Loucy (cell line): ENCODE results near the gene ENTPD2.

ENCODE experiments used
- H2AFZ ChIP-seq: fragments of 200-600 bp; sonication (generic); 2 replicates; pipeline ENCODE4 v1.6.0; 2016; ENCODE audit warnings: antibody characterized with exemption, mild to moderate bottlenecking, low read length, moderate library complexity
- H3F3A ChIP-seq: fragments of 200-600 bp; 2 replicates; pipeline ENCODE4 v1.6.0; 2016; ENCODE audit warnings: antibody characterized with exemption, low read depth, mild to moderate bottlenecking
- H3K27me3 ChIP-seq: fragments of 200-600 bp; sonication (generic); 2 replicates; pipeline ENCODE4 v1.6.1; 2014; ENCODE audit warnings: low read length, mild to moderate bottlenecking; ENCODE audit not compliant: insufficient read depth, poor library complexity, severe bottlenecking
- H3K36me3 ChIP-seq: fragments of 200-600 bp; sonication (generic); 2 replicates; pipeline ENCODE4 v1.6.1; 2016; ENCODE audit warnings: low read length; ENCODE audit not compliant: insufficient read depth
- H3K4me1 ChIP-seq: fragments of 200-600 bp; sonication (generic); 2 replicates; pipeline ENCODE4 v1.5.1; 2014; ENCODE audit warnings: low read length, mild to moderate bottlenecking; ENCODE audit not compliant: insufficient read depth, poor library complexity, severe bottlenecking
- H3K4me2 ChIP-seq: fragments of 200-600 bp; sonication (generic); 2 replicates; pipeline ENCODE4 v1.6.0; 2014; ENCODE audit warnings: antibody characterized with exemption, low read length, low read depth, mild to moderate bottlenecking; ENCODE audit not compliant: poor library complexity, severe bottlenecking
- H3K4me3 ChIP-seq: fragments of 200-600 bp; sonication (generic); 2 replicates; pipeline ENCODE4 v1.5.1; 2014; ENCODE audit warnings: low read length, mild to moderate bottlenecking, mixed read lengths; ENCODE audit not compliant: poor library complexity, severe bottlenecking
- H3K79me2 ChIP-seq: fragments of 200-600 bp; sonication (generic); 2 replicates; pipeline ENCODE4 v1.6.1; 2014; ENCODE audit warnings: low read length; ENCODE audit not compliant: insufficient read depth
- H3K9ac ChIP-seq: fragments of 200-600 bp; sonication (generic); 2 replicates; pipeline ENCODE4 v1.6.0; 2014; ENCODE audit warnings: mild to moderate bottlenecking, low read depth, low read length, moderate library complexity; ENCODE audit not compliant: poor library complexity, severe bottlenecking
- H3K9me2 ChIP-seq: fragments of 200-600 bp; sonication (generic); replicated peaks from 2 replicates; pipeline ENCODE4 v1.6.1; 2016; ENCODE audit warnings: low read depth, low read length, mixed read lengths
- H3K9me3 ChIP-seq: fragments of 200-600 bp; sonication (generic); 2 replicates; pipeline ENCODE4 v1.6.1; 2014; ENCODE audit warnings: mild to moderate bottlenecking, antibody characterized with exemption, low read length, low read depth; ENCODE audit not compliant: insufficient read depth
- H4K20me1 ChIP-seq: fragments of 200-600 bp; sonication (generic); 2 replicates; pipeline ENCODE4 v1.6.0; 2014; ENCODE audit warnings: antibody characterized with exemption, low read length, mild to moderate bottlenecking; ENCODE audit not compliant: insufficient read depth, poor library complexity, severe bottlenecking
- EZH2phosphoT487 ChIP-seq: fragments of 200-600 bp; IDR thresholded peaks from 2 replicates; pipeline ENCODE4 v1.6.1; 2018; ENCODE audit warnings: antibody characterized with exemption, mild to moderate bottlenecking, moderate library complexity, borderline replicate concordance
- TF ChIP-seq, protein P1 (sequence below): fragments of 200-600 bp; sonication (generic); conservative IDR thresholded peaks from 2 replicates; pipeline ENCODE4 v1.5.1; 2014; ENCODE audit warnings: mild to moderate bottlenecking, antibody characterized with exemption, low read length

Gene ENTPD2

DNA sequence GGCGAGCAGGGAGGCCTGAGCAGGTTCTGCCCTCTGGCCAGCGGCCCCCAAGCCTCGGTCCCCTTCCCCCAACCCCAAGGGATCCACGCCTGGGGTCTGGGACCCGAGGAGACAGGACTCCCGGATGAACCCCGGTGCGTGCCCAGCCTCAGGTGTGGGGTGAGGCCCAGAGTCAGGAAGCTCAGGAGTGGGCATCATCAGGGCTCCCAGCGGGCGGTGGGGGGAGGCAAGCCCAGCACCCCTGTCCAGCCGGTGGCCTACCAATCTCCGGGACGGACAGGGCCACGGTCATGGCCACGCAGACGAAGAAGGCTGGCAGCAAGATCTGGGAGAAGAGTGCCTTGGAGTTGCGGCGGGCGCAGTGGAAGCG lies 40.3 kb downstream of the ENTPD2 start:
- Histone ChIP-seq H3K9ac (no peak overlapping the region), H3K9me2 (no peaks in the 10 kb centered on the region), H3K79me2 (no peaks in the 10 kb centered on the region), H3F3A (no peaks in the 10 kb centered on the region), H3K4me3 (no peak overlapping the region), H3K9me3 (no peaks in the 10 kb centered on the region), H3K4me1 (no peaks in the 10 kb centered on the region), H3K27me3 (no peaks in the 10 kb centered on the region), H4K20me1 (no peaks in the 10 kb centered on the region), H3K4me2 (no peak overlapping the region), H3K36me3 (no peaks in the 10 kb centered on the region; the same call in 1 of the 2 replicates), H2AFZ (no peak overlapping the region)
- TF ChIP-seq, protein P1, sequence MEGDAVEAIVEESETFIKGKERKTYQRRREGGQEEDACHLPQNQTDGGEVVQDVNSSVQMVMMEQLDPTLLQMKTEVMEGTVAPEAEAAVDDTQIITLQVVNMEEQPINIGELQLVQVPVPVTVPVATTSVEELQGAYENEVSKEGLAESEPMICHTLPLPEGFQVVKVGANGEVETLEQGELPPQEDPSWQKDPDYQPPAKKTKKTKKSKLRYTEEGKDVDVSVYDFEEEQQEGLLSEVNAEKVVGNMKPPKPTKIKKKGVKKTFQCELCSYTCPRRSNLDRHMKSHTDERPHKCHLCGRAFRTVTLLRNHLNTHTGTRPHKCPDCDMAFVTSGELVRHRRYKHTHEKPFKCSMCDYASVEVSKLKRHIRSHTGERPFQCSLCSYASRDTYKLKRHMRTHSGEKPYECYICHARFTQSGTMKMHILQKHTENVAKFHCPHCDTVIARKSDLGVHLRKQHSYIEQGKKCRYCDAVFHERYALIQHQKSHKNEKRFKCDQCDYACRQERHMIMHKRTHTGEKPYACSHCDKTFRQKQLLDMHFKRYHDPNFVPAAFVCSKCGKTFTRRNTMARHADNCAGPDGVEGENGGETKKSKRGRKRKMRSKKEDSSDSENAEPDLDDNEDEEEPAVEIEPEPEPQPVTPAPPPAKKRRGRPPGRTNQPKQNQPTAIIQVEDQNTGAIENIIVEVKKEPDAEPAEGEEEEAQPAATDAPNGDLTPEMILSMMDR, result no peak
- TF ChIP-seq EZH2phosphoT487, result no peak

DNA sequence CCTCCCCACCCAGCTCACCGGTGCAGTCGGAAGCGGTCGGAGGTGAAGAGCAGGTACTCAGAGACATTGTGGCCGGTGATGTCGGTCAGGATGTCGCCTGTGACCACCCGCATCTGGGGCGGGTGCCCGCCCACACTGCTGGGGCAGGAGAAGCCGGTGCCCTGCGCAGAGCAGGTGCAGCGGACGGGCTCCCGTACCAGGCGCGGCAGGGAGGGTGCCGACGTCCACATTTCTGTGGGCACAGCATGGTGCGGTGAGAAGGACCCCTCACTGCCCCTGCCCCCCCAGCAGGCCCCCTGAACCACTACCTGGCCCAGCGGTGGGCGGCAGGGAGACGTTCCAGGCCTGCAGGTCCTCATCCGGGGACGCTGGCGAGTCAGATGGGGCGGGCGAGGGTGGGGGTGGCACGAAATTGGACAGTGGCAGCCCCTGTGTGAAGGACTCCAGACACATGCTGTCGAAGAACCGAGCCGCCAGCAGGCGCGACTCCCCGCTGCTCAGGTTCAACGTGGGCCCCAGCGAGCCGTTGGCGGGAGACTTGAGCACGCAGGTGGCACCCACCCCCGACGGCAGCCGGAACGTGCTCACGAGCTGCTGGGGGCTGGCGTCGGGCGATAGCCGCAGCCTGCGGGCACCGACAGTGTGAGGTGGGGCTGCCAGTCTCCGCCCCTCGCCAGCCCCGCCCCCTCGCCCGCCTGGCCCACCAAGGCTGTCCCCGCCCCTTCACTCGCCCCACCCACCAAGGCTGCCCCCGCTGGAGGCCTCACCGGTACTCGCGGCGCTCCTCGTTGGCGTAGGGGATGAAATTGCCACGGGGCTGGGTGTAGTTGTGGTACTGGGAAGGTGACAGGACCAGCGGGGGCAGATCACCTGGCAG lies 40.9 kb downstream of the ENTPD2 start:
- no peaks in the 10 kb centered on the region for H3K79me2 ChIP-seq
- H3K36me3 ChIP-seq, result no peaks in the 10 kb centered on the region; the same call in 1 of the 2 replicates
- no peaks in the 10 kb centered on the region for H3K27me3 ChIP-seq
- no peaks in the 10 kb centered on the region for H3K9me2 ChIP-seq
- no peaks in the 10 kb centered on the region for H4K20me1 ChIP-seq
- H3K9ac ChIP-seq, result no peak overlapping the region
- H2AFZ ChIP-seq, result no peak overlapping the region
- no peaks in the 10 kb centered on the region for H3K4me1 ChIP-seq
- no peaks in the 10 kb centered on the region for H3F3A ChIP-seq
- no peak overlapping the region for H3K4me2 ChIP-seq
- no peaks in the 10 kb centered on the region for H3K9me3 ChIP-seq
- no peak overlapping the region for H3K4me3 ChIP-seq
- TF ChIP-seq, protein P1, result no peak
- TF ChIP-seq EZH2phosphoT487, result no peak

DNA sequence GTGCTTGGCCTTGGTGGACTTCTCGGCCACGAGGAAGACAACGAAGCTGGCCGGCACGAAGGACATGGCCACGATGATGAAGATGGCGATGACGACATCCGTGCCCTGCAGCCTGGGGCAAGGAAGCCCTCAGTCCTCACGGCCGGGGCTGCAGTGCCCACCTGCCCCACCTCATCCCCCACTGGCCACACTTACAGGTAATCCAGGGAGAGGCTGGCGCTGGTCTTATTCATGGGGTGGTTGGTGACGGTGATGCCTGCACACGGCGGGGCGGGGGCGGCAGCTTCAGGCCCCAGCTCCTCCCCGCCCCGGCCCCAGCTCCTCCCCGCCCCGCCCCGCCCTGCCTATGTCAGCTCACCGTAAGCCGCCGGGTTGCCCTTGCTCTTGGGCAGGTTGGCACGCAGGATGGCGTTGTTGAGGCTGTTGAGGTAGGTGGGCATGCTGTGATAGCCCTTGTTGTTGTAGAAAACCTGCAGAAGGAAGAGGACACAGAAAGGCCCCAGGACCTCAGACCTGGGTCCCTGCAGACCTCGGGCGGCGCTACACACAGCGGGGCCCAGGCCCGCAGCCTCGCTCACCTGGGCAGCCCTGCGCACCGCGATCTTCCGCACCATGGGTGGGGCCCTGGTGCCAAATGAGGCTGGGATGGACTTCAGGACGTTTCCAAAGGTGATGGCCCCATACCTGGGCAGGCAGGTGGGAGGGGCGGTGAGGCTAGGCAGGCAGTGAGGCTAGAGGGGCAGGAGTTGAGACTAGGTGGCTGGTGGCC lies 41.8 kb downstream of the ENTPD2 start:
- TF ChIP-seq, protein P1, result no peak
- TF ChIP-seq EZH2phosphoT487, result no peak
- no peaks in the 10 kb centered on the region for H3F3A ChIP-seq
- H3K4me3 ChIP-seq, result no peak overlapping the region
- H3K9ac ChIP-seq, result no peak overlapping the region
- H3K36me3 ChIP-seq, result no peaks in the 10 kb centered on the region; the same call in 1 of the 2 replicates
- H3K79me2 ChIP-seq, result no peaks in the 10 kb centered on the region
- no peaks in the 10 kb centered on the region for H3K9me3 ChIP-seq
- no peak overlapping the region for H3K4me2 ChIP-seq
- H2AFZ ChIP-seq, result no peak overlapping the region
- H3K27me3 ChIP-seq, result no peaks in the 10 kb centered on the region
- no peaks in the 10 kb centered on the region for H3K4me1 ChIP-seq
- H3K9me2 ChIP-seq, result no peaks in the 10 kb centered on the region
- H4K20me1 ChIP-seq, result no peaks in the 10 kb centered on the region
